Measurements from ENCODE around the gene NEDD4. TPM values are rescaled to one million over a fixed set of nuclear protein-coding genes. Genes with fewer than 3 reads are reported as not detected.

NEDD4 gene
- total and polyA plus RNA-seq, 2 of the 4 experiments (the other 2 are of a cell fraction) = 27.4 to 80.7 TPM

DNA sequence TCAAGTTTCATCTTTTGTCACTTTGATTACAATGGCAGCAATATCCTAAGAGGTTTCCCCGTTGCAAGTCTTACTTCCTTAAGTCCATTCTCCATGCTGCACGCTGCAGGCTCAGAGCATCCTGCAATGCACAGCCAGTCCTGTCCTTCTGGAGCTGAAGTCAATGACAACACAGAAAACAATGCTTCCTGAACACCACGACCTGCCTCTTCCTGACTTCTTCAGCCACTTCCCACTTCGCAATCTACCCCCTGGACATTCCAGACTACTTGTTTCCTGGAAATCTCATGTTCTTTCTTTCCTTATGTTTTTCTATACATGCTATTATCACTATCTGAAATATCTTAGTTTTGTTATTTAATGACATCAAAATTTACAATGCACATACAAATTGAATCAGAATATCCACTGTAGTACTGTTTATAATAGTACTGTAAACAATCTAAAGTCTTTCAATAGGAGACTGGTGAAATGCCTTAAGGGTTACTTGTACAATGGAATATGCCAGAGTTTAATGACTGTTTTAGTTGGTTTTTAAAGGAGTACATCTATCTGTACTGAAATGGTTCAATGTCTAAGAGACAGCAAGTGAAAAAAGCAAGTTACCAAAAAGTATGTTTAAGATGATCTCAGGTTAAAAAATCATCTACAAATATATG, 136.8 kb downstream of the NEDD4 start:
- Histone ChIP-seq H3K9ac (ENCODE audit: low read depth, low read length) (no peak overlapping the region), H3K56ac (ENCODE audit: extremely low read depth, insufficient read depth, low read length) (no peak overlapping the region), H3K4me1 (ENCODE audit: control insufficient read depth, insufficient read depth, low read length) (peaks cover 8% of the 10 kb centered on the region), H3K9me3 (ENCODE audit: control insufficient read depth, insufficient read depth, low read length) (no peaks in the 10 kb centered on the region), H3K9me1 (ENCODE audit: insufficient read depth, low read length) (peaks cover 14% of the 10 kb centered on the region), H3K27me3 (ENCODE audit: control insufficient read depth, insufficient read depth, low read length) (no peaks in the 10 kb centered on the region), H3K23ac (ENCODE audit: low read depth, low read length) (no peak overlapping the region), H4K8ac (ENCODE audit: low read depth in 2 of 2, low read length in 2 of 2) (no peak overlapping the region), H3K4me3 (ENCODE audit: insufficient read depth, low read depth, low read length) (no peak overlapping the region), H3K18ac (ENCODE audit: low read depth, low read length) (no peak overlapping the region), H2AK9ac (replicated peaks; ENCODE audit: low read depth, low read length, poor library complexity) (no peak overlapping the region), H3K36me3 (ENCODE audit: control insufficient read depth, insufficient read depth, low read length) (peaks cover 32% of the 10 kb centered on the region), H4K5ac (ENCODE audit: low read depth, low read length) (no peak overlapping the region), H3K27ac (ENCODE audit: insufficient read depth, low read length) (peak overlapping the region; percentile 4; the same call in 1 of the 2 replicates), H4K91ac (ENCODE audit: insufficient read depth, low read depth, low read length) (no peak overlapping the region), H3K4ac (ENCODE audit: low read depth, low read length) (no peak overlapping the region), H3K14ac (replicated peaks; ENCODE audit: low read depth, low read length) (no peak overlapping the region), H3K4me2 (ENCODE audit: low read depth, low read length) (no peak overlapping the region), H2BK120ac (ENCODE audit: low read depth, low read length) (no peak overlapping the region), H2AK5ac (ENCODE audit: low read depth, low read length) (no peak overlapping the region), H2BK20ac (ENCODE audit: low read depth, low read length) (no peak overlapping the region), H4K20me1 (ENCODE audit: insufficient read depth, low read length) (peaks cover 7% of the 10 kb centered on the region; the same call in 1 of the 2 replicates), H2BK15ac (ENCODE audit: low read depth, low read length) (no peak overlapping the region), H2AFZ (replicated peaks; ENCODE audit: low read length, poor library complexity) (no peak overlapping the region), H3K79me1 (ENCODE audit: low read depth in 1 of 2, low read length in 2 of 2) (peaks cover 21 to 44% of the 10 kb centered on the region in 2 experiments; a peak in 3 of 4 replicates), H2BK5ac (ENCODE audit: low read depth, low read length, poor library complexity, severe bottlenecking) (peak overlapping the region; percentile 15)
- dilution Hi-C loops (cut with HindIII; ENCODE audit: low sequenced_read_pairs, unreplicated experiment) = no loop called here
- ChIA-PET POLR2A (ENCODE audit: unreplicated experiment) (no interaction called here), CTCF (no interaction called here)
- in situ Hi-C loops (cut with MboI; ENCODE audit: low sequenced_read_pairs) = no loop called here
- DNase-seq = peak; percentile 48
- 79% methylated on average over 2 of the region's 4 CpGs; no CpG with 5 or more reads in 1 of the 2 experiments for WGBS, 2 experiments (ENCODE audit: extremely low coverage in 2 of 2, insufficient read length in 1 of 2)
- no TSS peak for BruUV-seq (replicated peaks)
- peak; percentile 89 for ATAC-seq (ENCODE audit: low read depth)
- intact Hi-C loops (cut with micrococcal nuclease) = loop anchor here (5.0 kb wide), 1 partner anchor 61 kb away; no protein-coding TSS in a partner anchor
- TF ChIP-seq NFE2L2 (IDR thresholded peaks at IDR 0.05; ENCODE audit: low read depth, low read length) = no peak
- TF ChIP-seq CEBPB (IDR thresholded peaks at IDR 0.05; ENCODE audit: low read depth, low read length) = no peak
- TF ChIP-seq RCOR1 (IDR thresholded peaks at IDR 0.05; ENCODE audit: insufficient replicate concordance, low read length) = no peak
- TF ChIP-seq, protein P1, sequence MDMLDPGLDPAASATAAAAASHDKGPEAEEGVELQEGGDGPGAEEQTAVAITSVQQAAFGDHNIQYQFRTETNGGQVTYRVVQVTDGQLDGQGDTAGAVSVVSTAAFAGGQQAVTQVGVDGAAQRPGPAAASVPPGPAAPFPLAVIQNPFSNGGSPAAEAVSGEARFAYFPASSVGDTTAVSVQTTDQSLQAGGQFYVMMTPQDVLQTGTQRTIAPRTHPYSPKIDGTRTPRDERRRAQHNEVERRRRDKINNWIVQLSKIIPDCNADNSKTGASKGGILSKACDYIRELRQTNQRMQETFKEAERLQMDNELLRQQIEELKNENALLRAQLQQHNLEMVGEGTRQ (IDR thresholded peaks at IDR 0.05; ENCODE audit: low read depth, low read length) = no peak
- no peak for TF ChIP-seq BHLHE40 (IDR thresholded peaks at IDR 0.05; ENCODE audit: low read depth, low read length)
- no peak for TF ChIP-seq POLR2A (IDR thresholded peaks at IDR 0.05; ENCODE audit: low read depth, low read length)
- TF ChIP-seq MXI1 (IDR thresholded peaks at IDR 0.05; ENCODE audit: borderline replicate concordance, low read depth, low read length) = no peak
- TF ChIP-seq CHD1 (IDR thresholded peaks at IDR 0.05; ENCODE audit: low read depth, low read length) = no peak
- TF ChIP-seq, protein P2, sequence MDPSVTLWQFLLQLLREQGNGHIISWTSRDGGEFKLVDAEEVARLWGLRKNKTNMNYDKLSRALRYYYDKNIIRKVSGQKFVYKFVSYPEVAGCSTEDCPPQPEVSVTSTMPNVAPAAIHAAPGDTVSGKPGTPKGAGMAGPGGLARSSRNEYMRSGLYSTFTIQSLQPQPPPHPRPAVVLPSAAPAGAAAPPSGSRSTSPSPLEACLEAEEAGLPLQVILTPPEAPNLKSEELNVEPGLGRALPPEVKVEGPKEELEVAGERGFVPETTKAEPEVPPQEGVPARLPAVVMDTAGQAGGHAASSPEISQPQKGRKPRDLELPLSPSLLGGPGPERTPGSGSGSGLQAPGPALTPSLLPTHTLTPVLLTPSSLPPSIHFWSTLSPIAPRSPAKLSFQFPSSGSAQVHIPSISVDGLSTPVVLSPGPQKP (IDR thresholded peaks at IDR 0.05; ENCODE audit: borderline replicate concordance, low read depth, low read length) = no peak

Measured in IMR-90 (cell line).